Measurements from ENCODE around the gene NHS. TPM values are rescaled to one million over a fixed set of nuclear protein-coding genes. Genes with fewer than 3 reads are reported as not detected.

NHS gene
- polyA plus RNA-seq (2012; ENCODE audit: insufficient read depth, insufficient read length, low read depth) = 0.22 TPM

DNA sequence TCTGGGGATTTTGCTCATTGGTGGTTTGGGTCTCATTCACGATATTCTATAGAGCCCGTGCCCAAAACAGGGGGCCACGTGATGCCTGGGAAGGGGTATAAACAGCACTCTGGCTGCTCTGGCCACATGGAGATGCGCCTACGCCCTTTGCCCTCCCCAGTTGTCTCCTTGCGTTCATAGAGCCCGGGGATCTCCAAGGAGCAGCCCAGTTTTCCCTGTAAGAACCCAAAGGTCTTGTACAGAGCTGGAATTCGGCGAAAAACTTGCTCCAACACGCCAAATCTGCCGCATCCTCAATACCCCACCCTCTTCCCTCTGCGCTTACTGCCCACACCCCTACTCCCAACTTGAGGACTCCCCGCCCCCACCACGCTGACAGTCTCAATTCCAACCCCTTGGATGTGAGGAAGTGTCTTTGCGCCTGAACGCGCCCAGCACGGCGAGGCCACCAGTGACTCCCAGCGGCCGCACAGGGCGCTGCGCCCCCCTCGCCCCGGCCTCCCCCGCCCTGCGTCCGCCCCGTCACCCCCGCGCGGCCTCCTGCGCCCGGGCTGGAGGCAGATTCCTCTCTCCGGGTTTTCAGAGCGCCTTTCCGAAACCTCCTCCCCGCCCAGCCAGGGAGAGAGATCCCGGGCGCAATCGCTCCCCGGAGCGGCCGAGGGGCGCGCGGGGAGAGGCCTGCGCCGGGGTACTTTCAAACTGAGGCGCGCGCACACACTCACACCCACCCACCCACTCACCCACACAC lies at the start of gene NHS:
Gene NHS (plus strand): TSS at position 582 of the 748 bp plus-strand sequence. CDS start 558 bp downstream, outside the sequence.
- peak; percentile 77 for DNase-seq
- H3K9me3 ChIP-seq = no peaks in the 10 kb centered on the region
- H3K4me3 ChIP-seq (ENCODE audit: low read depth, low read length) = peak within 1 kb of the TSS; percentile 63
- TF ChIP-seq, protein P1, sequence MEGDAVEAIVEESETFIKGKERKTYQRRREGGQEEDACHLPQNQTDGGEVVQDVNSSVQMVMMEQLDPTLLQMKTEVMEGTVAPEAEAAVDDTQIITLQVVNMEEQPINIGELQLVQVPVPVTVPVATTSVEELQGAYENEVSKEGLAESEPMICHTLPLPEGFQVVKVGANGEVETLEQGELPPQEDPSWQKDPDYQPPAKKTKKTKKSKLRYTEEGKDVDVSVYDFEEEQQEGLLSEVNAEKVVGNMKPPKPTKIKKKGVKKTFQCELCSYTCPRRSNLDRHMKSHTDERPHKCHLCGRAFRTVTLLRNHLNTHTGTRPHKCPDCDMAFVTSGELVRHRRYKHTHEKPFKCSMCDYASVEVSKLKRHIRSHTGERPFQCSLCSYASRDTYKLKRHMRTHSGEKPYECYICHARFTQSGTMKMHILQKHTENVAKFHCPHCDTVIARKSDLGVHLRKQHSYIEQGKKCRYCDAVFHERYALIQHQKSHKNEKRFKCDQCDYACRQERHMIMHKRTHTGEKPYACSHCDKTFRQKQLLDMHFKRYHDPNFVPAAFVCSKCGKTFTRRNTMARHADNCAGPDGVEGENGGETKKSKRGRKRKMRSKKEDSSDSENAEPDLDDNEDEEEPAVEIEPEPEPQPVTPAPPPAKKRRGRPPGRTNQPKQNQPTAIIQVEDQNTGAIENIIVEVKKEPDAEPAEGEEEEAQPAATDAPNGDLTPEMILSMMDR (IDR thresholded peaks at IDR 0.05; ENCODE audit: low read depth, low read length) = peak; percentile 33; the same call in 1 of the 2 replicates
- H3K4me1 ChIP-seq = no peaks in the 10 kb centered on the region
- no peaks in the 10 kb centered on the region for H3K36me3 ChIP-seq
- H3K27me3 ChIP-seq = peaks cover 22% of the 10 kb centered on the region

DNA sequence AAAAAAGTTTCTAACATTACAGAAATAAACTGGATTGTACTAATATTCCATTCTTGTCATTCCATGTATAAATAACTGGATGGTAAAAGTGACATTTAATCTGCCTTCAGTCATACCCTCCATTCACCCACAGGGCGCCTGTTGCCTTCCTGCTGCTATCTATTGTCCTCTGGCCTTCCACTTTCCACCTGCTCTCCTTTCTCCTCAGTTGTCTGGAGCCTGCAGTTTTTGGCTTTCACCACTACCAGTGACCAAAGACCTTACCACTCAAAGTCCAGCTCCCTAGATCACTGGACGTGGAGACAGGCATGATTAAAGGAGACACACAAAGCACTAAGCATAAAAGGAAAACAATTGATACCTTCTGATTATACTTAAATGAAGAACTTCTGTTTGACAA lies 46.2 kb upstream of the NHS start:
- TF ChIP-seq, protein P1 (IDR thresholded peaks at IDR 0.05; ENCODE audit: low read depth, low read length) = no peak
- H3K27me3 ChIP-seq = no peaks in the 10 kb centered on the region
- no peaks in the 10 kb centered on the region for H3K4me1 ChIP-seq
- DNase-seq = no peak
- H3K9me3 ChIP-seq = no peaks in the 10 kb centered on the region
- no peak overlapping the region for H3K4me3 ChIP-seq (ENCODE audit: low read depth, low read length)
- H3K36me3 ChIP-seq = no peaks in the 10 kb centered on the region

DNA sequence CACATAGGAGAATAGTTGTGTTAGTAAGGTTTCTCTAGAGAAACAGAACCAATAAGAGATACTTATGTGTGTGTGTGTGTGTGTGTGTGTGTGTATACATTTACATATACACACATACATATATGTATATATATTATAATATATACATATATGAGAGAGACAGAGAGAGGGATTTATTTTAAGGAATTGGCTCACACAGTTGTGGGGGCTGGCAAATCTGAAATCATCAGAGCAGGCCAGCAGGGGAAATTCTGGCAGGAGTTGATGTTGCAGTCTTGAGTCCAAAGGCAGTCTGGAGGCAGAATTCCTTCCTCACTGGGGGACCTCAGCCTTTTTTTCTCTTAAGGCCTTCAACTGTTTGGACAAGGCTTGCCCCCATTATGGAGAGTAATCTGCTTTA lies 38.6 kb upstream of the NHS start:
- H3K4me3 ChIP-seq (ENCODE audit: low read depth, low read length) = no peak overlapping the region
- no peaks in the 10 kb centered on the region for H3K9me3 ChIP-seq
- TF ChIP-seq, protein P1 (IDR thresholded peaks at IDR 0.05; ENCODE audit: low read depth, low read length) = no peak
- DNase-seq = no peak
- H3K4me1 ChIP-seq = no peaks in the 10 kb centered on the region
- no peaks in the 10 kb centered on the region for H3K27me3 ChIP-seq
- H3K36me3 ChIP-seq = no peaks in the 10 kb centered on the region

DNA sequence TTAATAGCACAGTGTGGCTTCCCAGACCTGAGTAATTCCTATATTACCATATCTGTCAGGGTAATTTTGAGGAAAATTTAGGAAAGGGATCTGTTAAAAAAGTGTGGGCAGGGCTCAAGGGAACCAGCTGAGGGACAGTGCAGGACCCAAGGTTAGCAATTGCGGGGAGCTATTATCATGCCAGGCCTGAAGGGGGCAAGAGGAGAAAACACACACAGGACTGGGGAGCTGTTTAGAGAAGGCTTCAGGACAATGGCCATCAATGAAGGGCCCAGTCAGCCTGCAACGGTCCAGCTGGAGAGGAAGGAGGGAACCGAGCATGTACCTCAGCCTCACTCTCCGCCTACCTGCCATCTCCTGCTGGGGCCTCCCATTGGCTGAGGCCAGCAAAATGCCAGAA lies 19.0 kb upstream of the NHS start:
- Histone ChIP-seq H3K36me3 (no peaks in the 10 kb centered on the region), H3K4me3 (ENCODE audit: low read depth, low read length) (no peak overlapping the region), H3K9me3 (no peaks in the 10 kb centered on the region), H3K4me1 (no peaks in the 10 kb centered on the region), H3K27me3 (no peaks in the 10 kb centered on the region)
- TF ChIP-seq, protein P1 (IDR thresholded peaks at IDR 0.05; ENCODE audit: low read depth, low read length) = no peak
- no peak for DNase-seq

DNA sequence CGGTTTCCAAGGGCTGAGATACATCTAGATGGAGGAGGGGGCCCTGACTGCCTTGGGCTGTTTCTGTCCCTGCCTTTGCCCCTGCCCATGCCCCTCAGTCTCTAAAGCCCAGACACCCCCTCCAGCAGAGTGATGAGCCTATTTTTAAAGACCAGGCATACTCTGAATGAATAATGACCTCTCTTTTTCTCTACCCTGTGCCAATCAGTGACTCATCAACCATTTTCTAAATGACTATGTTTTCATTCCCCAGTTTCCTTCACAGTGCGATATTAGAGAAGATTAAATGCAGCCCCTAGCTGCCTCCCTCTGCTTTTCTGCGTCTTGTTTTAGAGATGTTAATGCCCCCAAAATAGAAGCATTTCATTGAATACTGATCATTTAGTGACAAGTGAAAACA lies 15.5 kb upstream of the NHS start:
- Histone ChIP-seq H3K9me3 (no peaks in the 10 kb centered on the region), H3K4me3 (ENCODE audit: low read depth, low read length) (no peak overlapping the region), H3K36me3 (no peaks in the 10 kb centered on the region), H3K27me3 (no peaks in the 10 kb centered on the region), H3K4me1 (no peaks in the 10 kb centered on the region)
- TF ChIP-seq, protein P1 (IDR thresholded peaks at IDR 0.05; ENCODE audit: low read depth, low read length) = no peak
- no peak for DNase-seq

DNA sequence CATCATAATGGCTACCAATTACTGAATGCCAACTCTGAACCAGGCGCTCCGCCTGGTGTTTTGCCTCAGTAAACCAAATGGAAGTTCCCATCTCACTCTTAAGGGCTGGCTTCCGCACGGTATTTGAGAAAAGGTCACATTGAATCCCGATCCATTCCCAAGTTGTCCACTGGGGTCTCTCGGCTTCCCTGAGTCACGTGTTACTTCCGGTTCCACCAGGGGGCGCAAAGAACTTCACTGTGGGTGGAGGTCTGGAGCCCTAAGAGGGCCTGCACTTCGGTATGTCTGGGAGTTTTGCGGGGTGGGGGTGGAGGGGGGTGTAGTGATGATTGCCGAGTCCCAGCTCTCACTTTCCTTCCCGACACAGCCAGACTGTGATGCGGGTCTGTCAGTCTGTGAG lies 13.4 kb upstream of the NHS start:
- Histone ChIP-seq H3K27me3 (no peaks in the 10 kb centered on the region), H3K4me1 (no peaks in the 10 kb centered on the region), H3K4me3 (ENCODE audit: low read depth, low read length) (no peak overlapping the region), H3K9me3 (no peaks in the 10 kb centered on the region), H3K36me3 (no peaks in the 10 kb centered on the region)
- peak; percentile 58 for DNase-seq
- TF ChIP-seq, protein P1 (IDR thresholded peaks at IDR 0.05; ENCODE audit: low read depth, low read length) = peak; percentile 59

Measured in BE2C (cell line).